Caco-2 (cell line): ENCODE results near the gene CERK. TPM values are rescaled to one million over a fixed set of nuclear protein-coding genes. Genes with fewer than 3 reads are reported as not detected.

Source experiments
- BruUV-seq: library from RNA; stranded (reverse); fragments of 400-500 nt; replicated peaks from 2 replicates; lab custom pipeline; 2021; lab: Mats Ljungman, UMichigan
- CTCF ChIA-PET: fragments of 300-600 bp; sonication (Branson Sonifier 250); formaldehyde crosslinking; loops from one replicate; lab custom pipeline; 2022; ENCODE audit warnings: antibody characterized with exemption; lab: Charles Lee
- POLR2A ChIA-PET: fragments of 300-600 bp; sonication (Branson Sonifier 250); formaldehyde crosslinking; loops from one replicate; lab custom pipeline; 2022; ENCODE audit warnings: antibody characterized with exemption; lab: Charles Lee
- DNase-seq, 2 experiments: peaks; one replicate each; pipeline versions ENCODE4 v3.0.0 to v3.0.0-alpha.2; 2020 to 2022
- H3K27me3 ChIP-seq: replicated peaks from 2 replicates; pipeline ENCODE4 v1.6.0; 2011; ENCODE audit warnings: low read length; ENCODE audit not compliant: control insufficient read depth, insufficient read depth
- H3K36me3 ChIP-seq: 2 replicates; pipeline ENCODE4 v1.5.1; 2011; ENCODE audit warnings: low read length; ENCODE audit not compliant: control insufficient read depth, insufficient read depth
- H3K4me1 ChIP-seq: fragments of 250-450 bp; sonication (Bioruptor Pico); 2 replicates; pipeline ENCODE4 v1.5.1; 2020; ENCODE audit warnings: mild to moderate bottlenecking
- H3K4me3 ChIP-seq: 2 replicates; pipeline ENCODE4 v1.5.1; 2011; ENCODE audit warnings: low read depth, mild to moderate bottlenecking, control low read depth, low read length
- H3K9me3 ChIP-seq: fragments of 250-450 bp; sonication (Bioruptor Pico); 2 replicates; pipeline ENCODE4 v1.5.1; 2020; ENCODE audit warnings: mild to moderate bottlenecking, moderate library complexity
- H3K27ac Mint-ChIP-seq: one replicate; pipeline ENCODE4 v1.8.0; 2022; ENCODE audit warnings: mixed read lengths; ENCODE audit not compliant: unreplicated experiment
- H3K27me3 Mint-ChIP-seq: one replicate; pipeline ENCODE4 v1.8.0; 2022; ENCODE audit warnings: mixed read lengths; ENCODE audit not compliant: insufficient read depth, unreplicated experiment
- H3K36me3 Mint-ChIP-seq: one replicate; pipeline ENCODE4 v1.8.0; 2022; ENCODE audit warnings: mild to moderate bottlenecking, mixed read lengths; ENCODE audit not compliant: insufficient read depth, unreplicated experiment
- H3K4me1 Mint-ChIP-seq: one replicate; pipeline ENCODE4 v1.8.0; 2022; ENCODE audit warnings: low read depth, mixed read lengths; ENCODE audit not compliant: unreplicated experiment
- H3K4me3 Mint-ChIP-seq: one replicate; pipeline ENCODE4 v1.8.0; 2022; ENCODE audit warnings: mild to moderate bottlenecking, moderate library complexity, mixed read lengths; ENCODE audit not compliant: unreplicated experiment
- H3K9me3 Mint-ChIP-seq: one replicate; pipeline ENCODE4 v1.8.0; 2022; ENCODE audit warnings: mixed read lengths; ENCODE audit not compliant: unreplicated experiment
- intact Hi-C: fragments of 100-400 bp; cut with micrococcal nuclease; formaldehyde crosslinking; loops from one replicate; pipeline ENCODE4 v1.10.0; 2022; ENCODE audit not compliant: unreplicated experiment
- total RNA-seq: library from RNA; stranded (reverse); gene quantifications from 2 replicates; pipeline ENCODE4 v1.2.3, GENCODE V29; 2022
- TF ChIP-seq, protein P1 (sequence below), 2 experiments: fragments of 200-600 bp in 1 of 2; IDR thresholded peaks; 1 replicate in 1 of 2; 2 replicates in 1 of 2; pipeline versions ENCODE4 v1.5.1 to v1.8.0; 2011 to 2022; ENCODE audit warnings: antibody characterized with exemption in 1 of 2, control low read depth in 1 of 2, inconsistent platforms in 1 of 2, low read depth in 1 of 2, low read length in 1 of 2, mild to moderate bottlenecking in 1 of 2, moderate library complexity in 1 of 2; ENCODE audit not compliant: insufficient read depth in 1 of 2, severe bottlenecking in 1 of 2, unreplicated experiment in 1 of 2

Gene CERK
- total RNA-seq, 1 experiment from 2014 or later: 35.0 TPM

DNA sequence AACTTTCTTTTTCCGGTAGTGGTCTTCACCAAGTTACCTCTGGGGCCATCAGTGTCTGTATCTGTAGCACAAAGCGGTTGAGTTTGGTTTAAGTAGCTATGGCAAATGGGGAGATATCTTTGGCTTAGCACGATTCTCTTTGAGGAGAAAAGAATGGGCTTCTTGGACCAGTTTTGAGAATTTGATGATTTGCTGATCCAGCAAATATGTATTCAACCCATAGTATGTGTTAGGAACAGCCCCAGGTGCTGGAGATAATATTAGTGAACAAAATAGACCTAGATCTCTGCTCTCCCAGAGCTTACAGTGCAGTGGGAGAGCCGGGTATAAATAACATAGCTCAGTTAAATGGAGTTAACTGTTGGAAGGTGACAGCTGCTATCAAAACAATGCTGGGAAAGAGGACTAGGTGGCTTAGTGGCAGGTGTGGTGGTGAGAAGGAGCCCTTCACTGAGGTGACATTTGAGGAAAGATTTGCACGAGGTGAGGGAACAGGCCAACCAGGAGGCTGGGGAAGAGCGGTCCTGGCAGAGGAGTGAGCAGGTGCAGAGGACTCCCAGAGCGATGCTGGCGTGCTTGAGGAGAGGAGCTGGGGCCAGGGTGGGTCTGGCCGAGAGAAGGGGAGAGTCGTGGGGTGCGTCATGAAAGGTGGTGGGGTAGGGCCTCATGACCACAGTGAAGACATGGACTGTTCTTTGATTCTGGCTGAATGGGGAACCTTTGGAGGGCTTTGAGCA is 29.4 kb upstream of the CERK start:
- no peaks in the 10 kb centered on the region for H3K27me3 ChIP-seq
- ChIA-PET POLR2A (no interaction called here), CTCF (interaction anchor here (0.6 kb wide), 1 partner anchor 122 kb away, joined by 9 read pairs; no protein-coding TSS in a partner anchor)
- no peaks in the 10 kb centered on the region for H3K27me3 Mint-ChIP-seq
- DNase-seq: no peak
- peaks cover 3% of the 10 kb centered on the region; the same call in 1 of the 2 replicates for H3K4me1 ChIP-seq
- H3K27ac Mint-ChIP-seq: peak overlapping the region; percentile 43
- TF ChIP-seq, protein P1, sequence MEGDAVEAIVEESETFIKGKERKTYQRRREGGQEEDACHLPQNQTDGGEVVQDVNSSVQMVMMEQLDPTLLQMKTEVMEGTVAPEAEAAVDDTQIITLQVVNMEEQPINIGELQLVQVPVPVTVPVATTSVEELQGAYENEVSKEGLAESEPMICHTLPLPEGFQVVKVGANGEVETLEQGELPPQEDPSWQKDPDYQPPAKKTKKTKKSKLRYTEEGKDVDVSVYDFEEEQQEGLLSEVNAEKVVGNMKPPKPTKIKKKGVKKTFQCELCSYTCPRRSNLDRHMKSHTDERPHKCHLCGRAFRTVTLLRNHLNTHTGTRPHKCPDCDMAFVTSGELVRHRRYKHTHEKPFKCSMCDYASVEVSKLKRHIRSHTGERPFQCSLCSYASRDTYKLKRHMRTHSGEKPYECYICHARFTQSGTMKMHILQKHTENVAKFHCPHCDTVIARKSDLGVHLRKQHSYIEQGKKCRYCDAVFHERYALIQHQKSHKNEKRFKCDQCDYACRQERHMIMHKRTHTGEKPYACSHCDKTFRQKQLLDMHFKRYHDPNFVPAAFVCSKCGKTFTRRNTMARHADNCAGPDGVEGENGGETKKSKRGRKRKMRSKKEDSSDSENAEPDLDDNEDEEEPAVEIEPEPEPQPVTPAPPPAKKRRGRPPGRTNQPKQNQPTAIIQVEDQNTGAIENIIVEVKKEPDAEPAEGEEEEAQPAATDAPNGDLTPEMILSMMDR (IDR thresholded peaks at IDR 0.05; ENCODE audit: insufficient read depth in 1 of 2, low read depth in 1 of 2, low read length in 1 of 2, severe bottlenecking in 1 of 2, unreplicated experiment in 1 of 2): no peak
- H3K4me3 ChIP-seq: no peak overlapping the region
- H3K9me3 ChIP-seq: no peaks in the 10 kb centered on the region
- peaks cover 11% of the 10 kb centered on the region for H3K4me1 Mint-ChIP-seq
- BruUV-seq: no TSS peak
- no peak overlapping the region for H3K4me3 Mint-ChIP-seq
- no peaks in the 10 kb centered on the region for H3K36me3 ChIP-seq
- peaks cover 24% of the 10 kb centered on the region for H3K36me3 Mint-ChIP-seq
- intact Hi-C loops: no loop called here
- no peaks in the 10 kb centered on the region for H3K9me3 Mint-ChIP-seq

DNA sequence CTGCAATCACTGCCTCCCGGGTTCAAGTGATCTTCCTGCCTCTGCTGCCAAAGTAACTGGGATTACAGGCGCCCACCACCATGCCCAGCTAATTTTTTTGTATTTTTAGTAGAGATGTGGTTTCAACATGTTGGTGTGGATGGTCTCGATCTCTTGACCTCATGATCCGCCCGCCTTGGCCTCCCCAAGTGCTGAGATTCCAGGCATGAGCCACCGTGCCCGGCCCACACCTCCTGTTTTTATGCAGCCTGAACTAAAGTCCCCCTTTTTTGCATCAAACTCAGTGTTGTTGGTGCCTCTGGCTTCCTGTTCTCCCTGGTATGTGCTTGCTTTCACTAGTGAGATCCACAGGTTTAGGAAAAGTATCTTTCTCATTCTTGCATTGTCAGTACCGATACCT is 28.6 kb upstream of the CERK start:
- H3K36me3 ChIP-seq: no peaks in the 10 kb centered on the region
- H3K4me1 Mint-ChIP-seq: peaks cover 11% of the 10 kb centered on the region
- no TSS peak for BruUV-seq
- no peak overlapping the region for H3K27ac Mint-ChIP-seq
- no peak overlapping the region for H3K4me3 Mint-ChIP-seq
- H3K9me3 Mint-ChIP-seq: no peaks in the 10 kb centered on the region
- no peaks in the 10 kb centered on the region for H3K9me3 ChIP-seq
- POLR2A ChIA-PET: no interaction called here
- DNase-seq: no peak
- H3K27me3 Mint-ChIP-seq: no peaks in the 10 kb centered on the region
- peaks cover 29% of the 10 kb centered on the region for H3K36me3 Mint-ChIP-seq
- intact Hi-C loops: no loop called here
- H3K4me1 ChIP-seq: peaks cover 3% of the 10 kb centered on the region; the same call in 1 of the 2 replicates
- TF ChIP-seq, protein P1 (IDR thresholded peaks at IDR 0.05; ENCODE audit: insufficient read depth in 1 of 2, low read depth in 1 of 2, low read length in 1 of 2, severe bottlenecking in 1 of 2, unreplicated experiment in 1 of 2): no peak
- CTCF ChIA-PET: no interaction called here
- no peaks in the 10 kb centered on the region for H3K27me3 ChIP-seq
- no peak overlapping the region for H3K4me3 ChIP-seq

DNA sequence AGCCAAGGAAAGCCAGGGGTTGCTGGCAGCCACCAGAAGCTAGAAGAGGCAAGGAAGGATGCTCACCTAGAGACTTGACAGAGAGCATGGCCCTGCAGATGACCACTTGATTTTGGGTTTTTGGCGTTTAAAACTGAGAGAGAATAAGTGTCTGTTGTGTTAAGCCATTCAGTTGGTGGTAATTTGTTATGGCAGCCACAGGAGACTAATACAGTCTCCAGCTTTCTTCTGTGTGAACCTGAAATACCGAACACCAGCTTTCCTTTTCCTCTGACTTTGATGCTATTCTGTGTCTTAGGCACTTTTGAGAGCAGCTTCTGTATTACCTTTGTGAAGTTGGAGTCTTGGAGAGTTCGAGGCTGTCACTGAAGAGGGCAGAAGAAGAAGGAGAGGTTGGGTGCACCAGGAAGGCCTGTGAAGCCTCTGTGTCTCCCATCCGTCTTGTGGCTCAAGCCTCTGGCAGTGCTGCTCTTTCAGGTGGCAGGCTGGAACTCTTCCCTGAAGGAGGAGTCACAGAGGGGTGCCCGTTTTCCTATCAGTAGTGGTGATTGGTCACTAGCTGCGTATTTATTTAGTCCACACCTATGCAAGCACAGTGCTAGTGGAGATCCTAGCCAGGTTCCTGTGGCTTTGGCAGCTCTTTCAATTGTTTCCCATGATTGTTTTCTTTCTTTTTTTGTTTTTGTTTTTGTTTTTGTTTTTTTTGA is 26.9 kb upstream of the CERK start:
- Mint-ChIP-seq H3K36me3 (peaks cover 29% of the 10 kb centered on the region), H3K27ac (no peak overlapping the region), H3K9me3 (no peaks in the 10 kb centered on the region), H3K4me1 (peaks cover 11% of the 10 kb centered on the region), H3K27me3 (no peaks in the 10 kb centered on the region), H3K4me3 (no peak overlapping the region)
- intact Hi-C loops: no loop called here
- Histone ChIP-seq H3K36me3 (no peaks in the 10 kb centered on the region), H3K9me3 (no peaks in the 10 kb centered on the region), H3K4me3 (no peak overlapping the region), H3K4me1 (peaks cover 3% of the 10 kb centered on the region; the same call in 1 of the 2 replicates), H3K27me3 (no peaks in the 10 kb centered on the region)
- TF ChIP-seq, protein P1 (IDR thresholded peaks at IDR 0.05; ENCODE audit: insufficient read depth in 1 of 2, low read depth in 1 of 2, low read length in 1 of 2, severe bottlenecking in 1 of 2, unreplicated experiment in 1 of 2): no peak
- BruUV-seq: no TSS peak
- ChIA-PET POLR2A (interaction anchor here (0.5 kb wide), 1 partner anchor 36 kb away, joined by 3 read pairs; no protein-coding TSS in a partner anchor), CTCF (no interaction called here)
- DNase-seq: no peak
